Activated naive CD8-positive, alpha-beta T cell treated with anti-CD3 and anti-CD28 coated beads, Interleukin-2, amount 10 ng/mL, durations not matched to agents 7 days and 5 days (primary cell): ENCODE measurements around the gene MATCAP1. TPM values are rescaled to one million over a fixed set of nuclear protein-coding genes. Genes with fewer than 3 reads are reported as not detected.

Experiments
- ATAC-seq: fragments of 150-1000 bp; cut with Tn5 transposase; one replicate; pipeline ENCODE4 v1.10.0; 2021; ENCODE audit warnings: low read depth, moderate library complexity
- POLR2A ChIA-PET: fragments of 350-600 bp; sonication (Branson Sonifier 250); formaldehyde crosslinking; loops from one replicate; lab custom pipeline; 2021; ENCODE audit warnings: antibody characterized with exemption; lab: Charles Lee
- DNase-seq: peaks from one replicate; pipeline ENCODE4 v3.0.0; 2021
- H3K27ac Mint-ChIP-seq: one replicate; pipeline ENCODE4 v1.8.0; 2022; ENCODE audit warnings: mild to moderate bottlenecking, mixed read lengths
- H3K27me3 Mint-ChIP-seq: one replicate; pipeline ENCODE4 v1.8.0; 2022; ENCODE audit warnings: mild to moderate bottlenecking, moderate library complexity, mixed read lengths
- H3K36me3 Mint-ChIP-seq: one replicate; pipeline ENCODE4 v1.8.0; 2021; ENCODE audit warnings: mild to moderate bottlenecking, mixed read lengths
- H3K4me1 Mint-ChIP-seq: one replicate; pipeline ENCODE4 v1.8.0; 2021; ENCODE audit warnings: mixed read lengths
- H3K4me3 Mint-ChIP-seq: one replicate; pipeline ENCODE4 v1.8.0; 2022; ENCODE audit warnings: mild to moderate bottlenecking, moderate library complexity, mixed read lengths
- H3K9me3 Mint-ChIP-seq: one replicate; pipeline ENCODE4 v1.8.0; 2021; ENCODE audit warnings: mixed read lengths
- total RNA-seq, 2 experiments: library from RNA; stranded (reverse); gene quantifications; one replicate each; pipeline ENCODE4 v1.2.3, GENCODE V29; 2021

MATCAP1 gene
- total RNA-seq, 2 experiments from 2014 or later: 57.4 to 59.1 TPM

GRCh38 chr16:67151431-67152097 lies 32.2 kb downstream of the MATCAP1 start:
- no peak for DNase-seq
- Mint-ChIP-seq H3K4me1 (peaks cover 38% of the 10 kb centered on the region), H3K9me3 (no peaks in the 10 kb centered on the region), H3K4me3 (peak overlapping the region; percentile 74), H3K27ac (peak overlapping the region; percentile 45), H3K36me3 (peaks cover 23% of the 10 kb centered on the region), H3K27me3 (peaks cover 5% of the 10 kb centered on the region)
- ATAC-seq: no peak
- POLR2A ChIA-PET: interaction anchor here (0.7 to 2.8 kb wide), 11 partner anchors 9 to 178 kb away, joined by 3 to 16 read pairs (median 4); partner anchors contain the start of genes CBFB, FBXL8, NOL3 and TRADD

GRCh38 chr16:67150833-67151396 lies 32.8 kb downstream of the MATCAP1 start, which contains the start of gene B3GNT9:
Gene B3GNT9, minus strand, starts transcription at chr16:67150998. Its CDS starts 513 bp downstream, at chr16:67150485.
- DNase-seq (peak; percentile 70), ATAC-seq (peak; percentile 51)
- Mint-ChIP-seq H3K4me3 (peak within 1 kb of the TSS; percentile 74), H3K9me3 (no peaks in the 10 kb centered on the region), H3K4me1 (peaks cover 31% of the 10 kb centered on the region), H3K27ac (peak within 1 kb of the TSS; percentile 45), H3K36me3 (peaks cover 21% of the 10 kb centered on the region), H3K27me3 (peaks cover 5% of the 10 kb centered on the region)
- POLR2A ChIA-PET: interaction anchor here (0.6 to 2.8 kb wide), 12 partner anchors 9 to 297 kb away, joined by 3 to 16 read pairs (median 4); partner anchors contain the start of genes CBFB, FBXL8, NOL3 and TRADD

- Mint-ChIP-seq H3K4me3 (peak overlapping the region; percentile 74), H3K27me3 (peaks cover 5% of the 10 kb centered on the region), H3K9me3 (no peaks in the 10 kb centered on the region), H3K27ac (no peak overlapping the region), H3K36me3 (peaks cover 20% of the 10 kb centered on the region), H3K4me1 (peaks cover 29% of the 10 kb centered on the region)
- peak; percentile 70 for ATAC-seq
- POLR2A ChIA-PET: interaction anchor here (0.6 to 2.8 kb wide), 10 partner anchors 10 to 298 kb away, joined by 3 to 16 read pairs (median 4); partner anchors contain the start of genes CBFB, FBXL8 and TRADD
- DNase-seq: peak; percentile 74
Measured at GRCh38 chr16:67150047-67150832, 33.5 kb downstream of the MATCAP1 start.

DNA sequence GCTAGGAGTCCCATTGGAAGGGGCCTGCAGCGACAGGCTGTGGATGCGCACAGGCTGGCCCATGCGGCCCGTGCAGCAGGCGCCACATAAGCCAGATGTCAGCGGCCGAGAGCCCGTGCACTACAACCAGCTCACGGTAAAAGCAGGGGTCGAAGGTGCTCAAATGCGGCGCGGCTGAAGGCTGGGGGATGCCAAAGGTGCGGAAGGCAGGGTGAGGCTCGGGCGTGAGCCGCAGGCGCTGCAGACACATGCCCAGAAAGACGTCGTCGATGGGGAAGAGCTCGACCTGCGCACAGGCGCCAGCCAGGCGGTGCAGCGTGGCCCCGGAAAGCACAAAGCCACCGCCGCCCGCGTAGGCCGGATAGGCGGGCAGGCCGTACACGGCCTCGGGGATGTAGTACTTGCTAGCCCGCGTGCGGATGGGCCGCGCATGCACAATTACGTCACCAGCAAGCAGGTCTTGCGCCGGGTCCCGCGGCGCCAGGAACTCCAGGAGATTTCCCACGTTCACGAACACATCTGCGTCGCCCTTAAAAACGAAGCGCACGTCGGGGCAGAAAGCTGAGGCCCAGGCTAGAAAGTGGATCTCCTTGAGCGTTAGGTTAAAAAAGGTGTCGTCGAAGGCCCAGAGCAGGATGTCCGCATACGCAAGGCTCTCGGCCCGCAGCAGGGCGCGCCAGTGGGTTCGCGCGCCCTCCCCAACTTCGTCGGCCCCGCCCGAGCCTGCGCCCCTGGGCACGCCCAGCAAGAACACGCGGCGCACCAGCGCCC lies 34.3 kb downstream of the MATCAP1 start:
- DNase-seq: no peak
- POLR2A ChIA-PET: interaction anchor here (1.0 to 2.3 kb wide), 2 partner anchors 33 to 135 kb away, joined by 5 to 13 read pairs; no protein-coding TSS in a partner anchor
- H3K36me3 Mint-ChIP-seq: peaks cover 21% of the 10 kb centered on the region
- peak overlapping the region; percentile 51 for H3K27ac Mint-ChIP-seq
- no peak for ATAC-seq
- H3K4me1 Mint-ChIP-seq: peaks cover 27% of the 10 kb centered on the region
- no peaks in the 10 kb centered on the region for H3K9me3 Mint-ChIP-seq
- H3K27me3 Mint-ChIP-seq: peaks cover 5% of the 10 kb centered on the region
- peak overlapping the region; percentile 35 for H3K4me3 Mint-ChIP-seq

- peaks cover 22% of the 10 kb centered on the region for H3K4me1 Mint-ChIP-seq
- no peak for DNase-seq
- no peak for ATAC-seq
- H3K27ac Mint-ChIP-seq: peak overlapping the region; percentile 10
- no peaks in the 10 kb centered on the region for H3K9me3 Mint-ChIP-seq
- POLR2A ChIA-PET: interaction anchor here (1.0 kb wide), 1 partner anchor 33 kb away, joined by 5 read pairs; no protein-coding TSS in a partner anchor
- peaks cover 5% of the 10 kb centered on the region for H3K27me3 Mint-ChIP-seq
- no peak overlapping the region for H3K4me3 Mint-ChIP-seq
- H3K36me3 Mint-ChIP-seq: peaks cover 21% of the 10 kb centered on the region
Measured at GRCh38 chr16:67148656-67149275, 35.0 kb downstream of the MATCAP1 start.

- Mint-ChIP-seq H3K4me3 (no peak overlapping the region), H3K27ac (peak overlapping the region; percentile 10)
- no peak for ATAC-seq
Measured at GRCh38 chr16:67148221-67148620, 35.5 kb downstream of the MATCAP1 start.

GRCh38 chr16:67147437-67148140 lies 36.2 kb downstream of the MATCAP1 start:
- Mint-ChIP-seq H3K4me3 (no peak overlapping the region), H3K4me1 (peaks cover 13% of the 10 kb centered on the region), H3K9me3 (no peaks in the 10 kb centered on the region), H3K27me3 (peaks cover 2% of the 10 kb centered on the region), H3K36me3 (peaks cover 21% of the 10 kb centered on the region), H3K27ac (no peak overlapping the region)
- DNase-seq (no peak), ATAC-seq (no peak)
- POLR2A ChIA-PET: interaction anchor here (0.6 kb wide), 1 partner anchor 9 kb away, joined by 3 read pairs; no protein-coding TSS in a partner anchor

More at GRCh38 chr16:67148221-67148620, 35.5 kb downstream of the MATCAP1 start:
- peaks cover 22% of the 10 kb centered on the region for H3K36me3 Mint-ChIP-seq
- peaks cover 5% of the 10 kb centered on the region for H3K27me3 Mint-ChIP-seq
- no peaks in the 10 kb centered on the region for H3K9me3 Mint-ChIP-seq
- peaks cover 19% of the 10 kb centered on the region for H3K4me1 Mint-ChIP-seq
- POLR2A ChIA-PET: interaction anchor here (1.0 kb wide), 1 partner anchor 34 kb away, joined by 5 read pairs; no protein-coding TSS in a partner anchor
- no peak for DNase-seq

DNA sequence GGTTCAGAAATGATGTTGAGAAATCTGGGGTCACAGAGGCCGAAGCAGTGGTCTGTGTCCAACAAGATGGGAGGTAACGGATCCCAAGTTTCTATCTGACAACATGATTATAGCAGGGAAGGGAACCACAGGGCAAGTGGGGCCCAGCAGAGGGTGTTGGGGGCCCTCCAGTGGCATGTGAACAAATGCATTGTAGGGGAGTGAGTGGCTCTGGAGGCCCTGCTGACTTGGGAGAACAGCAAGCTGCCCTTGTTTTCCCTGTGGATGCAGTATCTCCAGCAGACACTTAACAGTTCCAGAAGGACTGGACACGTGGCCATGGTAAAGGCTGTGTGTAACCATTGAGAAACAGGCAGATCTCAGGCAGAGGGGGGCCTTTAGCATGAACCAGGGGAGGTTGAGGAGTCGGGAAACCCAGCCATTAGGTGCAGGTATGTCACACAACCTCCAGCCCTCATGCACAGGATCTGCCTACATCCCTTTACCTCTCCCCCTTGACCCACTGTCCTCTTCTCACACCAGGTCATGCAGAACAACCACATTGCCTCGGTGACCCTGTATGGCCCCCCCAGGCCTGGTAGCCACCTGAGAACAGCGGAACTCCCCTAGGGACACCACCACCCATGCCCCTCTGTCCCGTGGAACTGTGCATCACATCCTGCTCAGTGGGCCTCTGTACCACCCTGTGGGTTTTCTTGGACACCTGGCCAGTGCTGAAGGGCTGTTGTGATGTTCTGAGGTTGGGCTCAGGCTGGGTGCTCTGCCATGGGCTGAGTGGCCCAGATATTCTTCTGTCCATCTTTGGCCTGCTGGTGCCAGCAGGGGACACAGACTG lies 37.0 kb downstream of the MATCAP1 start:
- H3K27me3 Mint-ChIP-seq: peaks cover 2% of the 10 kb centered on the region
- H3K4me1 Mint-ChIP-seq: peaks cover 10% of the 10 kb centered on the region
- ATAC-seq (no peak), DNase-seq (no peak)
- peaks cover 21% of the 10 kb centered on the region for H3K36me3 Mint-ChIP-seq
- POLR2A ChIA-PET: interaction anchor here (0.6 kb wide), 1 partner anchor 8 kb away, joined by 3 read pairs; no protein-coding TSS in a partner anchor
- no peak overlapping the region for H3K27ac Mint-ChIP-seq
- H3K9me3 Mint-ChIP-seq: no peaks in the 10 kb centered on the region
- no peak overlapping the region for H3K4me3 Mint-ChIP-seq

DNA sequence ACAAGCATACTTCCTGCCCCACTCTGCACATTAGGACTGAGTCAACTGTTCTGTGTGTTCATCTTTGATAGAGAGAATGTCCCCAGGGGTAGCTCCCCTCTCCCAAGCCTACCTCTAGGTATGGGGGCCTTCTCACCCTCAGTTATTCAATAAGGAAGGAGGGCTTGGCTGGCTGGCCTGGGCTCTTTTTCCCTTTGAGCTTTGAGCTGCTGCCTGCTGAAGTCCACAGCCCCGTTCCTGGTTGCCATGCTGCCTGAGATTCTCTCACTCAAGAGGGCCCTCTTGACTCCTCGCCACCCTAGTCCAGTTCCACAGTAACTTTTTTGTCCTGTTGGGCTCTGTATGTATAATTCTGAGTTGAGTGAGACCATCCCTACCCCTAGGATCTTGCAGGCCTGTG lies 38.0 kb downstream of the MATCAP1 start:
- Mint-ChIP-seq H3K9me3 (no peaks in the 10 kb centered on the region), H3K4me3 (no peak overlapping the region), H3K27me3 (peaks cover 2% of the 10 kb centered on the region), H3K27ac (no peak overlapping the region), H3K36me3 (peaks cover 24% of the 10 kb centered on the region), H3K4me1 (peaks cover 3% of the 10 kb centered on the region)
- POLR2A ChIA-PET: no interaction called here
- ATAC-seq: no peak
- no peak for DNase-seq

DNA sequence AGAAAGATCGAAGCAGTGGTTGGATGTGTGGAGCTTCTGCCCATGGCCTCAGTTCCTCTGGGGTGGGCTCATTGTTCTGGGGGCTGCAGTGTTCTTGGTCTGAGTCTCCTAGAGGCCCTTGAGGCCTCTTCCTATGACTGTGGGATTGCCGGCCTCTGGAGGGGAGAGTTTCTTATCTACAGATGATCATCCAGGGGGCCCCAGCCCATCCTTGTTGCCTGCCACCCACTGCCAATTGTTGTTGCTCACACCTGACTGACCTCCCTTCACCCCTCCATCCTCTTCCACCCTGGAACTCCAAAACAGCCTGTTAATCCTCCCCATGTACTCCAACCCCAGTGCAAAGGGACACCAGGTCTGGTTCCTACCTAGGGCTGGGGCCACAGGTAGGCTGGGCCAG lies 38.8 kb downstream of the MATCAP1 start:
- POLR2A ChIA-PET: no interaction called here
- no peak overlapping the region for H3K4me3 Mint-ChIP-seq
- DNase-seq (no peak), ATAC-seq (no peak)
- H3K27ac Mint-ChIP-seq: no peak overlapping the region
- no peaks in the 10 kb centered on the region for H3K9me3 Mint-ChIP-seq
- peaks cover 27% of the 10 kb centered on the region for H3K36me3 Mint-ChIP-seq
- H3K27me3 Mint-ChIP-seq: peaks cover 2% of the 10 kb centered on the region
- H3K4me1 Mint-ChIP-seq: peaks cover 3% of the 10 kb centered on the region

GRCh38 chr16:67142342-67142741 lies 41.4 kb downstream of the MATCAP1 start:
- ATAC-seq (no peak), DNase-seq (no peak)
- H3K27ac Mint-ChIP-seq: no peak overlapping the region
- H3K4me3 Mint-ChIP-seq: no peak overlapping the region
- no peaks in the 10 kb centered on the region for H3K4me1 Mint-ChIP-seq
- H3K36me3 Mint-ChIP-seq: peaks cover 16% of the 10 kb centered on the region
- no peaks in the 10 kb centered on the region for H3K9me3 Mint-ChIP-seq
- POLR2A ChIA-PET: interaction anchor here (1.3 kb wide), 1 partner anchor 9 kb away, joined by 3 read pairs; the partner anchor contains the start of gene B3GNT9
- H3K27me3 Mint-ChIP-seq: no peaks in the 10 kb centered on the region
